Stimulated activated CD4-positive, alpha-beta T cell treated with anti-CD3 and anti-CD28 coated beads, Interleukin-15, amount 100 ng/mL, for 48 hours (primary cell): ENCODE results near the gene CCDC175.

ENCODE experiments used
- DNase-seq, 2 donors: peaks; one replicate each; pipeline ENCODE4 v3.0.0-alpha.2; 2020; ENCODE audit warnings: low read depth in 2 of 2

Gene CCDC175

DNA sequence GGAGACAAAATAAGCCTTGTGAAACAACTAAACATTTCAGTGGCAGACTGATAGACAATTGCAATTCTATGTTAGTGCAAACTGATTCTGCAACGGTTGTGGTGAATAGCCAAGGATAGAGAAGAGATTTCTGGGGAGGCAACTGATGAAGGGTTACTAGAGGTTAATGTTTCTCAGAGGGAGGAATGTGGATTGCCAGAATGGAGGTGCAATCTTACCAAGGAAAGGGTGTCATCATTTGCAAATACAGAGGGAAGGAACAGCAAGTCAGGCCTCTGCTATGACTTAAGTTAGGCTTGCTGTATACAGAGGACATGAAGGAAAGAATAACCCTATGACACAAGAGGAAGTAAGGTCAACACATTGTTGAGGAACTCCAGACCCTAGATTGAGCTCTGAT lies 35.8 kb downstream of the CCDC175 start:
- DNase-seq, result no peak

DNA sequence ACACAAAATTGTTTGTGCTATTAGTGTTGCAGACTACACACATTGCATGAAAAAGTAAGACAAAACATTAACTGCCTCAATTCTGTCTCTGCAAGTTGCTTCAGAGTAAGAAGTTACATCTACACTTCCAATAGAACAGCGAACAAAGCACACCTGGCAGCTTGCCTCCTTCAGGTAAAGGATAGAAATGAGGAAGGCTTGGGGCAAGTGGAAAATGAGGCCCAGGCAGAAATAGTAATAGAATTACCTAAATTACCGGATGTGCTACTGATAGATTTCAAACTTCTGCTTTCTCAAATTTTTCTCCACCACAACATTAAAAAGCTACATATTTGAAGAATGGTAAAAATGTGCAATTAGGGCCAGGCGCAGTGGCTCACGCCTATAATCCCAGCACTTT lies 37.7 kb downstream of the CCDC175 start:
- DNase-seq, result no peak

DNA sequence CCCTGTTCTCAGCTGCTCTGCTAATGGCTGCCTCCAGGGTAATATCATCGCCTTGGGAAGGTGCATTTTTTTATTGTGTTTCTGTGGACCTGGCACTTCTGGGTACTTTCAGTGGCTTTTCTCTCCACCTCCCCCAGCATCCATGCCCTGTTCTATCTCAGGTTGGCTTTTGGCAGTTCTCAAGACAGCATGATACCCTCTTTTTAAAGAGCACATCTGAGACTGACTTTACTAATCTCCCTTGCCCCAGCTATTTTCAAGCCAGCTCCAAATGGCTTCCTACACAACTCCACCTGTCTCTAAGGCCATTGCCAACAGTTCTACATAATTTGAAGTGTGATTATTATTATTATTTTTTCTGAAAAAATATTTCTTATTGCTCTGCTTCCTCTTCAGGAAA lies 39.1 kb downstream of the CCDC175 start:
- no peak for DNase-seq

DNA sequence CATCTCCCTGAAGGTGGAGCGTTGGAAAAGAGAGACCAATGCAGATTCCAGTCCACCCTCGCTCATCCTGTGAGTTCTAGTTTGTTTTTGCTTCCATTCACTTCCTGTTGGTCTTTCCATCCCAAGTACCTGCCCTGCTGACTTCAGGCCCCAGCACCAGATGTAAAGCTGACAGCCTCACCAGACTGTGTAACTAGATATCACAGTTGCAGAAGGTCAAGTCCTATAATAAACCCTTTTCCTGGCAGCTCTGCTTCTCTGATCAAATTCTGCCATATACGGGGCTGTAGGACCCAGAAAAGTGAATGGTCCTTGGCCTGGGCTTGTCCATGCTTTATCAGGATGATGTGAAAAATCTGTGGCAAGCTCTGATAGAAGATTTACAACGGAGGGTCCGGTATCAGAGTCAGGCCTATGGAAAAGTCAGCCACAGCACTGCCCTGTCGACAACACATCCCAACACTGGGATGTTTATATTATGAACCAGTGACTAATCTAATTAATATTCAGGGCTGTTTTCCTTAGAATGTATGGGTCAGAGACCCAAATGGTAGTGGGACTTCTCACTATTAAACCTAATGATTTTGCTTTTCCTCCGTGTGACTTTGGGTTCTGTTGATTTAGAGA lies 42.1 kb downstream of the CCDC175 start:
- DNase-seq, result no peak

DNA sequence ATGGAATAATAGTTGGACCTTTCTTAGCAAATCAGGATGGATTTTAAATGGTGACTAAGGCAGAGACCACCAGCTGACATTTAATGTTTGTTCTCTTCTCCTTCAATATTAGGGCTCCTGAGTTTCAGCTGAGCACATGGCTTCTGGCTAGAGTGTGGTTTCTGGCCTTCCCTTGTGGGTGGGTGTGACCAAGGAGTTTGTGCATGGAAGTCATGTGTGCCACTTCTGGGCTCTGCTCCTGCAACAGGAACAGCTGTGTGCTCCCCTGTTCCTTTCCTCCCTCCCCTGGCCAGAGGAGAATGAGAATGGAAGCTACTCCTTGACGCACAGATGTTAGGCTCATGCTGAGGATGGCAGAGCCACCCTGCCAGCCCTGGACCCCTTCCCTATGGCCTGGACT lies 44.2 kb downstream of the CCDC175 start:
- DNase-seq, result no peak

DNA sequence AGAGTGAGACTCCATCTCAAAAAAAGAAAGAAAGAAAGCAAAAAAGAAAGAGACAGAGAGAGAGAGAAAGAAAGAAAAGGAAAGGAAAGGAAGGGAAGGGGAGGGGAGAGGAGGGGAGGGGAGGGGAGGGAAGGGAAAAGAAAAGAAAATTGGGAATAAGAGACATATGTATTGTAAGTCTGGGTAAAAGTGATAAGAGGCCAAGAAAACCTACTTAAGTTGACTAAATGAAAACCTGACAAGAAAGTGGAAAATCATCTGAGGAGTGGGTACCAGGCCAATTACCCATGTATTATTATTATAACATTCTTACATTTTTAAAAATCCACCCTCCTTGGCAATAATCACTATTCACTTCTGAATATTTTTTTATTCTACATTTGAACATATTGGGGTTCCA lies 46.3 kb downstream of the CCDC175 start:
- no peak for DNase-seq

DNA sequence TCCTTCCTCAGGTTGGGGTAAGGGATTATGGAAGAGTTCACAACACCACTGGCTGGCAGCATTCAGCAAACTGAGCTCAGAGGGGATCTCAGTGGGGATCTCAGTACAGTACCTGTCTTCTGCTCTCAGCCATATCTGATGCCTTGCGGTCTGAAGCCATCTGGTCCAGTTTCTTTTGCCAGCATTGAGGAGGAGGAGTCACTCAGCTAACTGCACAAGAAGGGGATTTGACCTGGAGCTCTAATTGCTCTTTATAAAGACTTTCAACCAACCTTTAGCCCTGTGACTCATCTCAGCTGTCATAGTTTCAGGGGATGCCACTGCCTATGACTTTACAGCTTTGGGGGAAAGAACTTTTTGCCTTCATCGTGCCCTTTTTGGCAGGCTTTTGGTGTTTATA lies 47.4 kb downstream of the CCDC175 start:
- DNase-seq, result no peak

DNA sequence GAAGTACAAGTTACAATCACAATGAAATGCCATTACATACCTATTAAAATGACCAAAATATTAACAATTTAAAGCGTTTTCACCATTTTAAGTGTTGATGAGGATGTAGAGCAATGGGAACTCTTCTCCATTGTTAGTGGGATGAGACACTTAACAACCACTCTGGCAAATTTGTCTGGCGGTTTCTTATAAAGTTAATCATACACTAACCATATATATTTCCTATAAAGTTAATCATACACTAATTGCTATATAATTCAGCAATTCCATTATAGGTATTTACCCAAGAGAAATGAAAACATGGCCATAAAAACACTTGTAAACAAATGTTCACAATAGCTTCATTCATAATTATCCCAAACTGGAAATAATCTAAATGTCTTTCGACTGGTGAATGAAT lies 56.4 kb downstream of the CCDC175 start:
- no peak for DNase-seq

DNA sequence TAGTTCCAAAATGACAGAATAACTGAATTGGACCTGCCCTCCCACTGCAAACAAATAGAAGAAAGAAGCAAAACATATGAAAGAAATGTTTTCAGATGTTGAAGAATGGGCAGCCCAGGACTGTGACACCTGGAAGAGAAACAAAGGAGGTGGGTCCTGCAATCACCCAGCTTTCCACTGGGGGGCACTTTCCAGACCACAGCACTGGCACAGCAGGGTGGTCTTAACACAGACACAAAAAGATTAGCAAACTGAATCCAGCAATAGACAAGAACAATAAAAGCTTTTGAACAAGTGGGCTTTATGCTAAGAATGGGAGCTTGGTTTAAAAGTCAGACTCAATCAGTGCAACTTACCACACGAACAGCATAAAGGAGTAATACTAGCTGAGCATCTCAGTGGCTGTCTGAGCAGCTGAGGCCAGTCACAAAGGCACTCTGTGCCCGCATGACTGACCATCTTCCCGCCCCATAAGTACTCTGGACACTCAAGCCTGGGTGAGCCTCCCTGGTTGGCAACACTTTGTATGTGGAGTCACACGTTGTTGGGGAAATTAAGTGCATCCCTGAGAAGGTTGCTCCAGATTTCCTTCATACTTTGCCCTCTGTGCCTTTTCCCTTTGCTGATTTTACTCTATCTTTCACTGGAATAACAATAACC lies 64.6 kb downstream of the CCDC175 start:
- DNase-seq, result no peak

DNA sequence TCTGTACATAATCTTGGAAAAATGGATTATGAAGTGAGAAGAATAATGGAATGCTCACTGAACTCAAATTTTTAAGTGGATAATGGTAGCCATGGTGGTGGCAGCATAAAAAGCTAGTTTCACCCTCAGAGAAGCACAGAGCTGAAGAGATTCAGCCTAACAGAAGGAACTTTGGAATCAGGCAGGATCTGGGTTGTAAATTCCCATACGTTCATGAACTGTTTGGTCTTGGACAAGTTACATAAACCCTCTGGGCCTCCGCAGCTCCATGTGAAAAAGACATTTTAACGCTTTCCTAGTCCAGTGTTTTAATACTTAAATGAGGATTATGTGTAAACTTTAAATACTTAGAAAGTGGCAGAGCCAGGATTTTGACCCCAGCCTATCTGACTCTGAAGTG lies 65.6 kb downstream of the CCDC175 start:
- DNase-seq, result no peak

DNA sequence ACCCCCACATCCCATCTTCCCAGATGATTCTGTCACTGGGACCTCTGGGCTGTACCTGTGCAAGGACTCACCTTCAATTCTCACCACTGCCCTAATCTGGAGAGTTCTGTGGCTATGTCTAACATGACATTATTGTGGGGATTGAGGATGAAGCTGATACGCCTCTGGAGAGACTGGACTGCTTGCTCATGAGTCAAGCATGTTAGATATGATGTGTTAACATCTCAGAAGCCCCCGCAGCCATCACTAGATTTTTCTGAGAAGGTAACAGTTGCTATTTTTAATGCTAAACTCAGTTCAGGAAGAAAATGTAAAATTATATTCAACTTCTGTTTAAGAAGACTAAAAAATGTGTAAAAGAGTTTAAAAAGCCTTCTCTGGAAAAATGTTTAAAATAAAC lies 66.6 kb downstream of the CCDC175 start:
- no peak for DNase-seq

DNA sequence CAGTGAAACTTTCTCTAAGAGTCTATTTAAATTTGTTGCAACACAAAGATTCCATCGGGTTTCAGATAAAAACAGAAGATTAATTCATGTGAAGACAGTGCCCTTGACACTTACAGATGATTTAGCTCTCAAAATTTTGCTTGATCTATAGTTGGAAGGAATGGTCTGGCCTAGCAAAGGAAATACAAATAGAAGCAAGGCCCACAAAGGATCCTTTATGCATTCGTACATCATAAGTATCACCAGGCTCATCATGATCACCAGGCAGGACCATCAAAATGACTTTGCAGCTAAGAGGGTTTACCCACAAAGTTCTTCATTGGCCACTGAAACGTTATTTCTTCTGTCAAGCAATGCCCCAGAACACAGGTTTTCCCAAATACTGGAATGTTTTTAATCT lies 67.5 kb downstream of the CCDC175 start:
- DNase-seq, result no peak

DNA sequence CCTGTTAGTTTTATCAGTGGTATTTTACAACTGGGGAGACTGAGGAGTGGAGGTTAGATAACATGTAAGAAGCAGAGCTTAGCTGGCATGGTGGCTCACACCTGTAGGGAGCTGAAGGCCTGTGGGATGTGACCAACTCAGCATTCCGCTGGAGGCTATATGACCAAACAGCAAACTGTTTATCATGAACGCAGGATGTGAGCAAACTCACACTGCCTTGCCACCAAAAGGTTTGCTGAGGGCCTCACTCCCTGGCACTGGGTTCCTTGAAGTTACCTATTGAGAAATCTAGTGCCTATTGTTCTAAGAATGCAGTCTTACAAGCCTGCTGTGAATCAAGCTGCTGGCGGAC lies 68.9 kb downstream of the CCDC175 start:
- DNase-seq, result no peak

DNA sequence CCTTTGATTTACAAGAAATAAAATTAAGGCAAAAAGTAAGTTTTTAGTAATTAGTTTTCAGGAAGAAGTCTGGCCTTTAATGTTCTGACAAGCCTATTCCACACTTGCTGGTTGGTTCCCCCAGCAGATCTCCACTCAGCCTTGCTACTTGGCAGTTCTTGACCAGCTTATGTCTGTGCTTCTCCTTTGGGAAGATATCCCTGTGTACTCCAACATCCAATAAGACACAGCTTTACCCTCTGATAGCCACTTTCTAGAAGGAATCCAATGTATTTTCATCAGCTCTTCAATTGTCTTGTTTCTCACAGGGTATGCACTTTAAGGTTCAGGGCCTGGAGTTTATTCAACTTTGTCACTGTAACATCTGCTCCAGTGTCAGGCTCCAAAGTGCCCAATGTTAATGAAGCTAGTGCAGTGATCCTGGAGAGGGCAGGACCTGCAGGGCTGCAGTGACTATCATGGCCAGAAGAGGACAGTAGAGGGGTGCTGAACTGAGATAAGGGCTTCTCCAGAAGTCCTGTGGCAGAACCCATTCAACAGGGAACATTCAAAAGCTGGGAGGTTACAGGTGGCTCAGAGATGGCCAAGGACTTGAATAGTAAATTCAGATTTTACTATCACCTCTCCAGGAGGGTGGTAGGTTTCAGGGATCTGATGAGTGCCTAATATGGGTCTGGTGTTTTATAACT lies 69.4 kb downstream of the CCDC175 start:
- DNase-seq, result peak; percentile 21 to 28

DNA sequence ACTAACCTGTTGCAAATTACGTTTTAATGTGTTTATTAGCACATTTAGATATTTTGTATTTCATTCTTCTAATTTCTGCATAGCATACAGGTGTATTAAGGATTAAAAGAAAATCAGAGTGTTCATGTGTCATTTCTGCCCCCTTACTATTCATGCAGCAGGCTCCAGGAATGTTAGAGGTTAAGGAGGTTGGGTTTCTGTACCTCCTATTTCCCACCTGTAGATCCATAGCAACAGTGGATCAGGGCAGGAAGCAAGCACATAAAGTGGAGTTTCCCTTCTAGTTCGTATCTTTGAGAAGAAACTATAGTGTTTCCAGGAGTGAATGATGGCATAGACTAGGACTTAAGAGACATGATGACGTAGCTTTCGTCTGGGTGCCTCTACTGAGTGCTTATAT lies 73.4 kb downstream of the CCDC175 start:
- no peak for DNase-seq

DNA sequence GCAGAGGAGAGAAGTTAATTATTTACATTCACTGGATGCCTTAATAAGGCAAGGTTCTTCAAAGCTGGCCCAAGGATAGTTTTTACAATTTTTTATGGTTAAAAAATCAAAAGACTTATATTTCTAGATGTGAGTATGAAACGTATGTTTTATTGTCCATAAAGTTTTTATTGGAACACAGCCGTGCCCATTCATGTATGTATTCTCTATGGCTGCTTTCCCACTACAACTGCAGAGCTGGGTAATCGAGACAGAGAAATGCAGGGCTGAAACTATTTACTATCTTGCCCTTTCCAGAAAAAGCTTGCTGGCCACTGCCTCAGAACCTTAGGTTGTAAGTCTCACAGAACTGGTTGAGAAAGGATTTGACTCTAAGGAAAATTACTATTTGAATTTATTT lies 75.9 kb downstream of the CCDC175 start:
- DNase-seq, result no peak

DNA sequence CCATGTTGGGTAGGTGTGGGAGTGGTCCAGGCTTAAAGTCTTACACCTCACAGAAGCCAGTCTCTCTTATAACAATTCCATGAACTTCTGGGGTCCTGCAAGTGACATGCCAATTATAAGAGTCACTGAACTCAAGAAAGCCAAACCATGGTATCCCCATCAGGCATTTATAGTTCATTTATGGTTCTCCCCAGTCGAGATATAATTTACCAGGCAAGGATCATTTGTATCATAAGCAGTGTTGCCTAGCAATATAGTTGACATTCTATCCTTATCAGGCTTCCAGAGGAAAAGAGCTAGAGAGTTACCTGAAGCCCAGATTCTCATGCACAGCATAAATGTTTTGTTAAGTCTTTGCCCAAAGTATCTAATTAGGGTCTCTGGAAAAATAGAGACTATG lies 84.2 kb downstream of the CCDC175 start:
- no peak for DNase-seq

DNA sequence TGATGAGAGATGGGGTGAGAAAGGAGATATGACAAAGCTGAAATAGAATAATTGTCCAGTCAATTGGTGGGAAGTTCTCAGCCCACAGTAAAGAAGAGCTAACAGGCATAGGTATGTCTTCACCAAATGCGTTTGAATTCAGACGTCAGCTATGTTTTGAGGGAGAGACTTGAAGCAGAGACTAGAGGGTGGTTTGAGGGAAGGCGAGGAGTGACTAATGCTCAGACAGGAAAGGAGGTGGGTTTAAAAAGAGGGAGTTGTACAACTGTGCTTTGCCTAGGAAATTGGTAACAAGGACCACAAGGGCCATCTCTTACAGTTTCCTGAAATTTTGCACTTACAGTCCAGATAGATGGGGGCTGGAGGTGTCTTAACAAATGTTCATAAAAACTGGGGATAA lies 85.9 kb downstream of the CCDC175 start:
- DNase-seq, result no peak

DNA sequence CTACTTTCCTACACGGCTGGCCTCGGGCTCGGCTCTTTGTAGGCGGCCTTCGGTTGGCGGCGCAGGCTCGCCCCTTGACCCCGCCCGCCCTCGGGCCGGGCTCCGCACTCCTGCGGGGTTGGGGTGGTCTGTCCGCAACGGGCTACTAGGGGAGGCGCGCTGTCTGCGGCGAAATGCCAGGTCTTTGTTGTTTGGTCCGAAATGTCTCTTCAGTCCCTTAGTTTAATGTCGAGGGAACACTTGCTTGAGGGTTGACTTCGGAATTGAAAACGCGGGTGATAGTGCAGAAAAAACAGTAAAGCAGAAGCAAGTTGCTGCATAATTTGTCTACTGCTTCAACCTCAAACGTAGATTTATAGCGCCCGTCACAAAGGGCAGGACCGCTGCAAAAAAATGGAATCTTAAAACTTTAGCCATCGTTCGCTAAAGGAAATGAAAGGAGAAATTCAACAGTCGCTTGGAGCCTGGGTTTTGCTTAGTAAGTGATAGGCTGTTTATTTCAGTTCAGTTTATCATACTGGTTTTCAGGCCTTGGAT lies 91.9 kb downstream of the CCDC175 start:
- no peak for DNase-seq

DNA sequence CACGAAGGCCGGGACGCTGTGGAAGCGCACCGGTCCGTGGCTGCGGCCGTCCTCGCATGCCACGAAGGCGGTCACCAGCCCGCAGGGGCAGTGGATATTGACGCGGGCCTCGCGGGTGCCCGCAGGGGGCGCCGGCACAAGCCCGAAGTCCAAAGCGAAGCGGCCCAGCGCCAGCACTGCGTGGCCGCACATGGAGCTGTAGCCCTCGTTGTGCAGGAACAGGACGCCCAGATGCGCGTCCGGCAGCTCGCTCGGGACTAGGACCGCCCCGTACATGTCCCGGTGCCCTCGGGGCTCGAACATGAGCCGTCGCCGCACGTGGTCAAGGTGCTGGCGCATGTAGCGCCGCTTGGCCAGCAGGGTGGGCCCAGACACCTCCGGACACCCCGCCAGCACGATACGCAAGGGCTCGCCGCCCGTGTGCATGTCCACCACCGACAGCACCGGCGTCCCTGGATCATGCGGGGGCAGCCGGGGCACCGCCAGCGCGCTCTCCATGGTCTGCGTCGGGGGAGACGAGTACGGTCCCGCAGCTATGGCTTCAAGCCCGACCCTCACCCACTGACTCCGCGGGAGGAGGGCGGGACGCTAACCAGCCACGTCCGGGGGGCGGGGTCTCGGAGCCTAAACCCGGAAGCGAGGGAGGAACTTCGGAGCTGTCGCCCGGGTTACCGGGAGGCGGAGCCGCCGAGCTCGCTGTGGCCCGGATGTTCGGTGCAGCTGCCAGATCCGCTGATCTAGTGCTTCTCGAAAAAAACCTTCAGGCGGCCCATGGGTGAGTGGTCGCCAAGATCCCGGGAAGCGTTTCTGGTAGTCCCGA lies 92.6 kb downstream of the CCDC175 start, which contains the start of the genes JKAMP and L3HYPDH:
TSS of gene JKAMP (plus strand) at position 699 of the 820 bp plus-strand sequence. CDS start at position 772, 73 bp downstream.
TSS of gene L3HYPDH (minus strand) at position 590 of the 820 bp plus-strand sequence. CDS start at position 498, 92 bp downstream.
- peak; percentile 95 to 99 for DNase-seq

DNA sequence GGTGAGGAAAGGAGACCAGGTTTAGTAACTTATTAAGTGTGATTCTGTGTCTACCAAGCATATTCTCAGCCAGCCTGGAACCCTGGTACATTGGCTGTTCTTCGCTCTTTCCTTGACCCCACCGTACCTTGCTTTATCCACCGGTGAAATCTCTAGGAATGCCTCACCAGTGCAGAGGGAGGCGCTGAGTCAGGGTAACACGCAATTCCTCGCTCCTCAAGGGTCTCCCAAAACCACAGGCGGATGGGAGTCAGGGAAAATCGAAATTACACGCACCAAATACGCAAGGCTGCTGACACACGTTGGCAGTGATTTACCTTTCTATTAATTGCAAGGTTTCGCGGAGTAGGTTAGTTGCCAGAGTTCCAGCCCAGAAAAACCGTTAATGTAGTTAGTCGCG lies 93.2 kb downstream of the CCDC175 start:
- no peak for DNase-seq
